GM06990 (cell line): ENCODE measurements around the gene PPP1R15A.
"Not testable (repeated sequence)": the region's sequence is repeated elsewhere in the genome, so short reads cannot be mapped to it uniquely, and the experiment has no call there.

Source experiments
- DNase-seq: peaks from one replicate; pipeline ENCODE4 v3.0.0-alpha.2; 2011; ENCODE audit not compliant: insufficient read length; ENCODE audit errors: extremely low read depth
- H3K27me3 ChIP-seq: replicated peaks from 2 replicates; pipeline ENCODE4 v1.6.0; 2011; ENCODE audit warnings: low read length; ENCODE audit not compliant: control insufficient read depth, insufficient read depth
- H3K36me3 ChIP-seq: 2 replicates; pipeline ENCODE4 v1.5.1; 2011; ENCODE audit warnings: low read length; ENCODE audit not compliant: control insufficient read depth, insufficient read depth
- H3K4me3 ChIP-seq: replicated peaks from 2 replicates; pipeline ENCODE4 v1.5.1; 2011; ENCODE audit warnings: low read depth, mild to moderate bottlenecking, control low read depth, low read length
- CTCF ChIP-seq: IDR thresholded peaks from 2 replicates; pipeline ENCODE4 v1.5.1; 2011; ENCODE audit warnings: low read length, control low read depth, mild to moderate bottlenecking, inconsistent platforms; ENCODE audit not compliant: insufficient read depth, poor library complexity, severe bottlenecking

The PPP1R15A gene

GRCh38 chr19:48896191-48896720 lies 24.0 kb downstream of the PPP1R15A start:
- DNase-seq, result no peak
- Histone ChIP-seq H3K4me3 (no peak overlapping the region), H3K27me3 (no peaks in the 10 kb centered on the region), H3K36me3 (no peaks in the 10 kb centered on the region)
- TF ChIP-seq CTCF, result no peak

- DNase-seq, result no peak
These were observed 25.0 kb downstream of the PPP1R15A start for GRCh38 chr19:48897181-48897580.

GRCh38 chr19:48899386-48899749 lies 27.1 kb downstream of the PPP1R15A start:
- H3K36me3 ChIP-seq, H3K27me3 ChIP-seq, H3K4me3 ChIP-seq, DNase-seq: not testable (repeated sequence)

More at GRCh38 chr19:48897181-48897580, 25.0 kb downstream of the PPP1R15A start:
- TF ChIP-seq CTCF, result no peak
- Histone ChIP-seq H3K36me3 (peaks cover 1% of the 10 kb centered on the region; the same call in 1 of the 2 replicates), H3K4me3 (no peak overlapping the region), H3K27me3 (no peaks in the 10 kb centered on the region)

GRCh38 chr19:48899781-48900476 lies 27.7 kb downstream of the PPP1R15A start, which contains the start of gene NUCB1:
Gene NUCB1, plus strand, starts transcription at chr19:48900312. Its CDS starts 485 bp downstream, at chr19:48900797.
- peak; percentile 91 for DNase-seq
- peak within 1 kb of the TSS; percentile 73 for H3K4me3 ChIP-seq
- peaks cover 3% of the 10 kb centered on the region for H3K36me3 ChIP-seq
- no peak for TF ChIP-seq CTCF
- no peaks in the 10 kb centered on the region for H3K27me3 ChIP-seq

GRCh38 chr19:48900477-48901406 lies 28.5 kb downstream of the PPP1R15A start:
- no peak for DNase-seq
- no peak for TF ChIP-seq CTCF
- peaks cover 7% of the 10 kb centered on the region for H3K36me3 ChIP-seq
- H3K4me3 ChIP-seq, result peak overlapping the region; percentile 73
- H3K27me3 ChIP-seq, result no peaks in the 10 kb centered on the region

- not testable (repeated sequence) for DNase-seq, H3K4me3 ChIP-seq
These were observed 30.1 kb downstream of the PPP1R15A start for GRCh38 chr19:48902291-48902690.

GRCh38 chr19:48903788-48904187 lies 31.6 kb downstream of the PPP1R15A start:
- peaks cover 15% of the 10 kb centered on the region for H3K36me3 ChIP-seq
- H3K4me3 ChIP-seq, H3K27me3 ChIP-seq: not testable (repeated sequence)

More at GRCh38 chr19:48902291-48902690, 30.1 kb downstream of the PPP1R15A start:
- not testable (repeated sequence) for H3K27me3 ChIP-seq
- peaks cover 12% of the 10 kb centered on the region for H3K36me3 ChIP-seq

More at GRCh38 chr19:48903788-48904187, 31.6 kb downstream of the PPP1R15A start:
- not testable (repeated sequence) for DNase-seq
